ENCODE data around the gene CAMP.

CAMP gene

DNA sequence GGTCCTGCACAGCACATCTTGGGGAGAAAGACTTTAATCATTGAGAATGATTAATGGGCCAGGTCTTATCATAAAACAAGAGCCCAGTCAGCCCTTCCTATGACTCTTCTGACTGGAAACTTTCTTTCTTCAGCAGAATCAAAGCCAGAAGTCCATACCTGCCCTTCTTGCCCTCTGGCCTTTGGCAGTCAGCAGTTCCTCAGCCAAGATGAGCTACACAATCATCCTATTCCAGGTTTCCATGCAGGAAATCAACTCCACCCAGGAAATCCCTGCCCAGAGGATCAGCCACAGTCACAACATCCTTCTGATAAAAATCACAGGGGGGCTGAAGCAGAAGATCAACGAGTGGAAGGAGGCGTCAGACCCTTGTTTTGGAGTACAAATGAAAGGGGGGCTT is 44.5 kb downstream of the CAMP start:
- Histone ChIP-seq H3K27ac (replicated peaks) (no peak overlapping the region), H3K4me3 (replicated peaks; ENCODE audit: insufficient read depth, low read length) (no peak overlapping the region), H3K27me3 (ENCODE audit: insufficient read depth, poor library complexity, severe bottlenecking) (no peaks in the 10 kb centered on the region)
- no peak for TF ChIP-seq SPI1 (IDR thresholded peaks at IDR 0.05; ENCODE audit: borderline replicate concordance, low read depth)
- no peak for TF ChIP-seq POLR2AphosphoS5 (IDR thresholded peaks at IDR 0.05; ENCODE audit: low read depth)
- TF ChIP-seq GABPA (IDR thresholded peaks at IDR 0.05; ENCODE audit: low read depth) = no peak
- TF ChIP-seq, protein P1, sequence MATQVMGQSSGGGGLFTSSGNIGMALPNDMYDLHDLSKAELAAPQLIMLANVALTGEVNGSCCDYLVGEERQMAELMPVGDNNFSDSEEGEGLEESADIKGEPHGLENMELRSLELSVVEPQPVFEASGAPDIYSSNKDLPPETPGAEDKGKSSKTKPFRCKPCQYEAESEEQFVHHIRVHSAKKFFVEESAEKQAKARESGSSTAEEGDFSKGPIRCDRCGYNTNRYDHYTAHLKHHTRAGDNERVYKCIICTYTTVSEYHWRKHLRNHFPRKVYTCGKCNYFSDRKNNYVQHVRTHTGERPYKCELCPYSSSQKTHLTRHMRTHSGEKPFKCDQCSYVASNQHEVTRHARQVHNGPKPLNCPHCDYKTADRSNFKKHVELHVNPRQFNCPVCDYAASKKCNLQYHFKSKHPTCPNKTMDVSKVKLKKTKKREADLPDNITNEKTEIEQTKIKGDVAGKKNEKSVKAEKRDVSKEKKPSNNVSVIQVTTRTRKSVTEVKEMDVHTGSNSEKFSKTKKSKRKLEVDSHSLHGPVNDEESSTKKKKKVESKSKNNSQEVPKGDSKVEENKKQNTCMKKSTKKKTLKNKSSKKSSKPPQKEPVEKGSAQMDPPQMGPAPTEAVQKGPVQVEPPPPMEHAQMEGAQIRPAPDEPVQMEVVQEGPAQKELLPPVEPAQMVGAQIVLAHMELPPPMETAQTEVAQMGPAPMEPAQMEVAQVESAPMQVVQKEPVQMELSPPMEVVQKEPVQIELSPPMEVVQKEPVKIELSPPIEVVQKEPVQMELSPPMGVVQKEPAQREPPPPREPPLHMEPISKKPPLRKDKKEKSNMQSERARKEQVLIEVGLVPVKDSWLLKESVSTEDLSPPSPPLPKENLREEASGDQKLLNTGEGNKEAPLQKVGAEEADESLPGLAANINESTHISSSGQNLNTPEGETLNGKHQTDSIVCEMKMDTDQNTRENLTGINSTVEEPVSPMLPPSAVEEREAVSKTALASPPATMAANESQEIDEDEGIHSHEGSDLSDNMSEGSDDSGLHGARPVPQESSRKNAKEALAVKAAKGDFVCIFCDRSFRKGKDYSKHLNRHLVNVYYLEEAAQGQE (IDR thresholded peaks at IDR 0.05; ENCODE audit: insufficient replicate concordance, low read depth) = no peak
- TF ChIP-seq, protein P2, sequence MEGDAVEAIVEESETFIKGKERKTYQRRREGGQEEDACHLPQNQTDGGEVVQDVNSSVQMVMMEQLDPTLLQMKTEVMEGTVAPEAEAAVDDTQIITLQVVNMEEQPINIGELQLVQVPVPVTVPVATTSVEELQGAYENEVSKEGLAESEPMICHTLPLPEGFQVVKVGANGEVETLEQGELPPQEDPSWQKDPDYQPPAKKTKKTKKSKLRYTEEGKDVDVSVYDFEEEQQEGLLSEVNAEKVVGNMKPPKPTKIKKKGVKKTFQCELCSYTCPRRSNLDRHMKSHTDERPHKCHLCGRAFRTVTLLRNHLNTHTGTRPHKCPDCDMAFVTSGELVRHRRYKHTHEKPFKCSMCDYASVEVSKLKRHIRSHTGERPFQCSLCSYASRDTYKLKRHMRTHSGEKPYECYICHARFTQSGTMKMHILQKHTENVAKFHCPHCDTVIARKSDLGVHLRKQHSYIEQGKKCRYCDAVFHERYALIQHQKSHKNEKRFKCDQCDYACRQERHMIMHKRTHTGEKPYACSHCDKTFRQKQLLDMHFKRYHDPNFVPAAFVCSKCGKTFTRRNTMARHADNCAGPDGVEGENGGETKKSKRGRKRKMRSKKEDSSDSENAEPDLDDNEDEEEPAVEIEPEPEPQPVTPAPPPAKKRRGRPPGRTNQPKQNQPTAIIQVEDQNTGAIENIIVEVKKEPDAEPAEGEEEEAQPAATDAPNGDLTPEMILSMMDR (IDR thresholded peaks at IDR 0.05; ENCODE audit: insufficient read depth, low read length) = no peak
- DNase-seq (ENCODE audit: low read depth in 1 of 2, low spot score in 1 of 2) = no peak

DNA sequence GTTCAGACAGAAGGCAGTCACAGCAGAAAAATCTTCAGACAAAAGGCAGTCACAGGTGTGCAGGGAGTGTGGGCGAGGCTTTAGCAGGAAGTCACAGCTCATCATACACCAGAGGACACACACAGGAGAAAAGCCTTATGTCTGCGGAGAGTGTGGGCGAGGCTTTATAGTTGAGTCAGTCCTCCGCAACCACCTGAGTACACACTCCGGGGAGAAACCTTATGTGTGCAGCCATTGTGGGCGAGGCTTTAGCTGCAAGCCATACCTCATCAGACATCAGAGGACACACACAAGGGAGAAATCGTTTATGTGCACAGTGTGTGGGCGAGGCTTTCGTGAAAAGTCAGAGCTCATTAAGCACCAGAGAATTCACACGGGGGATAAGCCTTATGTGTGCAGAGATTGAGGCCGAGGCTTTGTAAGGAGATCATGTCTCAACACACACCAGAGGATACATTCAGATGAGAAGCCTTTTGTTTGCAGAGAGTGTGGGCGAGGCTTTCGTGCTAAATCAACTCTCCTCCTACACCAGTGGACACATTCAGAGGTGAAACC is 45.2 kb downstream of the CAMP start:
- no peaks in the 10 kb centered on the region for H3K27me3 ChIP-seq (ENCODE audit: insufficient read depth, poor library complexity, severe bottlenecking)
- DNase-seq (ENCODE audit: low read depth in 1 of 2, low spot score in 1 of 2) = no peak
- H3K27ac ChIP-seq (replicated peaks) = no peak overlapping the region
- TF ChIP-seq SPI1 (IDR thresholded peaks at IDR 0.05; ENCODE audit: borderline replicate concordance, low read depth) (no peak), GABPA (IDR thresholded peaks at IDR 0.05; ENCODE audit: low read depth) (no peak), POLR2AphosphoS5 (IDR thresholded peaks at IDR 0.05; ENCODE audit: low read depth) (no peak)
- TF ChIP-seq, protein P1 (IDR thresholded peaks at IDR 0.05; ENCODE audit: insufficient replicate concordance, low read depth) = no peak
- TF ChIP-seq, protein P2 (IDR thresholded peaks at IDR 0.05; ENCODE audit: insufficient read depth, low read length) = no peak
- no peak overlapping the region for H3K4me3 ChIP-seq (replicated peaks; ENCODE audit: insufficient read depth, low read length)

DNA sequence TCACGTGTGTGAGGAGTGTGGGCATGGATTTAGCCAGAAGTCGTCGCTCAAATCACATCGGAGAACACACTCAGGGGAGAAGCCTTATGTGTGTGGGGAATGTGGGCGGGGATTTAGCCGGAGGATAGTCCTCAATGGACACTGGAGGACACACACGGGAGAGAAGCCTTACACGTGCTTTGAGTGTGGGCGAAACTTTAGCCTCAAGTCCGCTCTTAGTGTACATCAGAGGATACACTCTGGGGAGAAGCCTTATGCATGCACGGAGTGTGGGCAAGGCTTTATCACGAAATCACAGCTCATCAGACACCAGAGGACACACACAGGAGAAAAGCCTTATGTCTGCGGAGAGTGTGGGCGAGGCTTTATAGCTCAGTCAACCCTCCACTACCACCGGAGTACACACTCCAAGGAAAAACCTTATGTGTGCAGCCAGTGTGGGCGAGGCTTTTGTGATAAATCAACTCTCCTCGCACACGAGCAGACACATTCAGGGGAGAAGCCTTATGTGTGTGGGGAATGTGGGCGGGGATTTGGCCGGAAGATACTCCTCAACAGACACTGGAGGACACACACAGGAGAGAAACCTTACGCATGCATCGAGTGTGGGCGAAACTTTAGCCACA is 45.8 kb downstream of the CAMP start:
- DNase-seq (ENCODE audit: low read depth in 1 of 2, low spot score in 1 of 2) = no peak
- no peaks in the 10 kb centered on the region for H3K27me3 ChIP-seq (ENCODE audit: insufficient read depth, poor library complexity, severe bottlenecking)

More for the DNA sequence above, 45.8 kb downstream of the CAMP start:
- H3K4me3 ChIP-seq (replicated peaks; ENCODE audit: insufficient read depth, low read length) = no peak overlapping the region
- TF ChIP-seq POLR2AphosphoS5 (IDR thresholded peaks at IDR 0.05; ENCODE audit: low read depth) (no peak), GABPA (IDR thresholded peaks at IDR 0.05; ENCODE audit: low read depth) (no peak), SPI1 (IDR thresholded peaks at IDR 0.05; ENCODE audit: borderline replicate concordance, low read depth) (no peak)
- TF ChIP-seq, protein P2 (IDR thresholded peaks at IDR 0.05; ENCODE audit: insufficient read depth, low read length) = no peak
- TF ChIP-seq, protein P1 (IDR thresholded peaks at IDR 0.05; ENCODE audit: insufficient replicate concordance, low read depth) = no peak
- no peak overlapping the region for H3K27ac ChIP-seq (replicated peaks)

All from HL-60 (cell line).